ENCODE results near the gene ADGRG6. TPM values are rescaled to one million over a fixed set of nuclear protein-coding genes. Genes with fewer than 3 reads are reported as not detected.

Gene ADGRG6
- total RNA-seq: 20.6 and 34.5 TPM in 2 replicates

GRCh38 chr6:142301651-142302391, at the start of gene ADGRG6:
ADGRG6 (plus strand) TSS chr6:142302007; CDS start chr6:142302330, 323 bp downstream.

Other genes with a start within 250 kb of the ADGRG6 start
- gene GJE1, start 169.1 kb upstream of the ADGRG6 start, total RNA-seq: not detected in 2 replicates
- 0.14 TPM in 1 of 2 replicates, not detected in the other for gene NMBR, start 154.9 kb upstream of the ADGRG6 start, total RNA-seq
- gene VTA1, start 154.7 kb upstream of the ADGRG6 start, total RNA-seq: 48.4 and 60.9 TPM in 2 replicates